GM18868 (cell line): Measurements from ENCODE around the gene ACBD4.

Experiments used
- ATAC-seq: cut with Tn5 transposase; IDR thresholded peaks from one replicate; pipeline ENCODE4 v1.9.1; 2021; ENCODE audit warnings: mild to moderate bottlenecking, moderate library complexity; ENCODE audit not compliant: unreplicated experiment

The ACBD4 gene

DNA sequence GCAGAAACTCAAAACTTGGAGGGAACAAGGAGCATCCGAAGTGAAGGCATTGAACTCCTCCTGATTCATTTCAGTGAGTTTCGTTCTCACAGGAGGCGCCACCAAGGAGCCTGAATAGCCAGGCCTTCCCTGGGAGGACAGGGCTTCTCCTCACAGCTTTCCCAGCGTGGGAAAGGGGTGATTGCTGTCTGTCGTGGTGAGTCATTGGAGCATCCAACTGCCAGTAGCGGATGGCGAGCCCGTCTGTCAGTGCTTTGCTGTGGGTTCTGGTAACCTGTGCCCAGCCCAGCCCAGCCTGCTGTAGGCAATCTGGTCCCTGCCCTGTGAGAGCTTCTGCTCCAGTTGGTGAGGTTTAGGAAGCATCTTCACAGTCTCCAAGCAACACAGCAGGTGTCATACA is 31.5 kb upstream of the ACBD4 start:
- no peak for ATAC-seq

DNA sequence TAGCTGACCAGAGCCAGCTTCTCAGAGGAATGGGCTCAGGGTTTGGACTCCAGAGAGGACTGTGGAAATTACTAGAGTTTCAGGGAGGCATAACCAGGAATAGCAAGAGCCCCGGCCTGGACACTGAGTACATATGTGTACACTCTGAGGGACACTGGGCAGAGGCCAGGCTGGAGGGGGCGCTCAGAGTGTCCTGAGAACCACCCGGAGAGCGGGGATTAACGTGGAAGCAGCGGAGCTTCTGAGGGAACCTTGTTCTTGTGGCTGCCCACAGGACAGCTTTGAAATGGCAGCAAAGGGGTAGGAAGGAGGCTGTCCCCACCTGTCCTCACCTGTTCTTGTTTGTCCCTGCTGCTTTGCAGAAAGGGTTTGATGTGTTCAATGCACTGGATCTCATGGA is 31.0 kb upstream of the ACBD4 start:
- no peak for ATAC-seq

GRCh38 chr17:45104907-45105624 is 30.4 kb upstream of the ACBD4 start:
- ATAC-seq, result no peak

GRCh38 chr17:45106096-45106495 is 29.4 kb upstream of the ACBD4 start:
- ATAC-seq, result no peak

GRCh38 chr17:45106582-45106981 is 28.9 kb upstream of the ACBD4 start:
- ATAC-seq, result no peak

DNA sequence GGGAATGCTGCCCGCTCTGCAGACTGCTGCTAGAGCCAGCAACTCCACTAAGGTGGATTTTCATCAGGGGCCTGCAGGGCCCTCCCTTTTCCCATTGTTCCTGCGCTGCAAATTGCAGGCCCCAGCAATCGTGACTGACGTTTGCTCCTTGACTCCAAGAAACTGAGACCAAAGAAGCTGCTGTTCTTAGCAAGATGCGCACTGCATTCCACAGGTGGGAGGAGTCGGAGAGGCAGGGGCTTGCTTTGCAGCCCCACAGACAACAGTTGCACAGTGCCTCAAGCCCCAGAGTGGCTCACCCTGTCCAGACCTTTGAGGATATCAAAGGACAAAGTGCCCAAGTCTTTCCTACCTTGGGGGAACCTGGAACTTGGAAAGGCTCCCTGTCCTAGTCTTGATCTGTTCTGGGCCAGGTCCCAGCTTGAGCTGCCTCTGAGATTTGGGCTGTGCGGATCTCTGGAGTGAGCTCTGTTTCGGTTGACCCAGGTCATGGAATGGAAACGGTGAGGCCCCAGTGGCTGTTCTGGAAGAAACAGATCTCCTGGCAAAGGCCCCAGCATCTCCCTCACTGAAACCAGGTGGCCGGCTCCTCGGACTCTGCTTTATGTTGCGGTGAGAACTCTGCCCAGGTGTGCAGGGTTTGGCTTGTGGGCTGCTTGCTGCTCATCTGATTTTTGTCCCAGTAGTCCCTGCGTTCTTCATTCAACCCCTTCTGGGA is 28.0 kb upstream of the ACBD4 start:
- no peak for ATAC-seq

GRCh38 chr17:45108051-45108450 is 27.4 kb upstream of the ACBD4 start:
- no peak for ATAC-seq

GRCh38 chr17:45108595-45109521 is 26.6 kb upstream of the ACBD4 start:
- no peak for ATAC-seq

DNA sequence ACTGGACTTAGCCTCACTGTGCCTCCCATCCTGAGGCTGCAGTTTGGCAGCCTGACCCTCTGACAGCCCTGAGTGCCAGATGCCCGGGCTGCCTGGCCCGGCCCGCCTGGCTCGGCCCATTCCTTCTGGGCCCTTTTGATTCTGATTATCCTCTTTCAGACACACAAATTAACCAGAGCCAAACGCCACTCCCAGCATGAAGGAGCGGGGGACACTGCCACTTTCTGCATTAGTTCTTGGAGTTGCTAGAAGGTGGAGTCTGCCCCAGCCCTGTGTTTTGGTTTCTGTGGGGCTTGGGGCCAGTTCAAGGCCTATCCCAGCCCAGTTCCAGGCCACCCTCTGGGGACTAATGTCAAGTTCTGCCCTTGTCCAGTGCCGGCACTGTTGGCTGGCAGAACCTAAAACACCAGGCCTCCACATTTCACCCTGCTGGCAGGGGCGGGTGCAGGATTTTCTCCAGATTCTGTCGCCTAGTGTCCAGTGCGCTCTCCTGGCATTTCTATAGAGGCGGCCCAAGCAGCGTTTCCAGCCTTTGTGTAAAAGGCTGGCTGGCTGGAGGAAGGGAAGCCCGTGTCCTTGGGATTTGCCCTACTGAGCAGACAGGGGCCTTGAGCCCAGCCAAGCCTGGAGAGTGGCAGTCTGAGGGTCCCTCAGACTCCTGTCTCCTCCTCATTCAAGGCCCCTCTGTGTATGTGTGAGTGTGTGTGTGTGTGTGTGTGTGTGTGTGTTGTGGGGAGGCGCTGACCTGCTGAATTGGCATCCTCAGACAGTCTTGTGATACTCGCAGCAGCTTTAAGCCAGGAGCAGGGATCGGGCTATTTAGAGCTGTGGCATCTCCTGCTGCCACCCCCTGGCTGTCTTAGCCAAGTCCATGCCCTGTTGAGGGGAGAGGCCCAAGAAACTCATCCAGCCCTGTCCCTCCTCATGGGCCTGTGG is 24.5 kb upstream of the ACBD4 start:
- no peak for ATAC-seq

DNA sequence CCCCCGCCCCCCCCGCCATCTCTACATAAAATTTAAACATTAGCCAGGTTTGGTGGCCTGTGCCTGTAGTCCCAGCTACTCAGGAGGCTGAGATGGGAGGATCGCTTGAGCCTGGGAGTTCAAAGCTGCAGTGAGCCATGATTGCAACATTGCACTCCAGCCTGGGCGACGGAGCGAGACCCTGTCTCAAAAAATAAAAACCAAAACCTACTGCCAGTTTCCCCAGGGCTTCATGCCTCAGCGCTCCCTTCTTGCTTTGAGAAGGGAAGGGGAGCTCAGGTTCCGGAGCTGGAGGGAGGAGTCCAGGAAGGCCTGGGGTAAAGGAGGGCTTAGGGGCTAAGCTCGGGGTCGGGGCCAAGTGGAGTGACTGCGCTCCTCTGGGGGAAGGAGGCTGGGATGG is 23.6 kb upstream of the ACBD4 start:
- ATAC-seq, result no peak

- ATAC-seq, result no peak
Measured at GRCh38 chr17:45112559-45113423, 22.7 kb upstream of the ACBD4 start.

DNA sequence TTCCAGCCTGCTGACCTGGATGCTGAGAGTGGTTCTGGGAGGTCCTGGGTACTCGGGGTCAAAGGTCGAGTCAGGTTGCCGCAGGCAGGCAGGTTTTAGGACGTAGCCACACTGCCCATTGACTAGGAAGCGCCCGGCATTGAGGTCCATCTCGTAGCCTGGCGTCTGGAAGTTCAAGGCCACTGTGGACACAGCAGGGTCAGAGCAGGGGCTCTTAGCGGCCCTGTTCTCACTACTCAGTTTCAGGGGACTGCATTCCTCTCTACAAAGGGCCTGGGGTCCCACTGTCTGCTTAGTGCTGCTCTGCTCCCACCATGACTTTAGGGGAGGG is 22.1 kb upstream of the ACBD4 start:
- ATAC-seq, result no peak

DNA sequence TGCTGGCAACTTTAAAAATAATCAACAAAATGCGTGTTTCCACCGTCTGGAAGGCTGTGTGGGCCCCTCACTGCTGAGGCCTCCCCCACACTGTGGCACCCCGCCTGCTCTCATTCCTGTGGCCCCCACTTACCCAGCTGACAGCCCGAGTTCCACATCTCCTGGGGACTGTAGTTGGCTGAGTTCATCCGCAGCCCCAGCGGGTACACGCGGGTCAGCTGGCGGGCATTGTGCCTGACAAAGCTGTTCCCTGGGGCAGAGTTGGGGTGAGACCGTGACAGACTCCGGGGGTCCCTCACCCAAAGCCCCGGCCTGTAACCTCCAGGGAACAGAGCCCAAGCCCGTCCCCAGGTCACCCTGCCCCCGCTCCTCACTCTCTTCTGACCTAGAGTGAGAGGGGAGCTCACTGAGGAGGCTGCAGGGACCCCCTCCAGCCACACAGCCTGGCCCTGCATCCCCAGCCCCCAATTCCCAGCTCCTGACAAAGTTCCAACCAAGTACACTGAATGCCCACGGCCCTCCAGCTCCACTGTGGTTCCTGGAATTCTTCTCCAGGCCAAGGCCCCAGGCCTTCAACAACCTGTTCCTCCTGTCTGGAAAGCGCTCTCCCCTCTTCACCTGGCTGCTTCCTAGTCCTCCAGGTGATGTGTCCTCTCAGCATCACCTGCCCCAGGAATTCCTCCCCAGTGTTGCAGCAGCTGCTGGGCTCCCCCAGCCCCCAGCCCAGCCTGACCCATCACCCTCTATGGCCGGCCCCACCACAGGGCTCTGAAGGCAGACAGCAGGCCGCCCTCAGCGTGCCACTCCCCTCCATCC is 21.2 kb upstream of the ACBD4 start:
- ATAC-seq, result no peak

- ATAC-seq, result no peak
Measured at GRCh38 chr17:45115015-45115625, 20.4 kb upstream of the ACBD4 start.

GRCh38 chr17:45115871-45116270 is 19.6 kb upstream of the ACBD4 start:
- no peak for ATAC-seq

GRCh38 chr17:45116434-45117016 is 19.0 kb upstream of the ACBD4 start:
- no peak for ATAC-seq

DNA sequence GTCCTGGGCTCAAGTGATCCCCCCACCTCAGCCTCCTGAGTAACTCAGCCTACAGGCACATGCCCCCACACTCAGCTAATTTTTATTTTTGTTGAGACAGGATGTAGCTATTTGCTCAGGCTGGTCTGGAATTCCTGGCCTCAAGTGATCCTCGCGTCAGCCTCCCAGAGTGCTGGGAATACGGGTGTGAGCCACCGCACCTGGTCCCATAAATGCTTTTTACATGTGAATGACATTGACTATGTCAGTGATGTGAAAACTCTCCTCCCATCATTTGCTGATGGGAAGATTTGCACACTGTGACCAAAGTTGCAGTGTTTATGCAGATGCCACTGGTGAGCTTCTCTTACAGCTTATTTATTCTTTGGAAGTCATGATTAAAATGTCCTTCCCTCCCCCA is 18.2 kb upstream of the ACBD4 start:
- no peak for ATAC-seq
